Measurements from ENCODE around the gene ZNF462. TPM values are rescaled to one million over a fixed set of nuclear protein-coding genes. Genes with fewer than 3 reads are reported as not detected.

The ZNF462 gene
- total RNA-seq, 1 donor from 2014 or later = 8.2 TPM

- FAIRE-seq = no peak
- no peak for TF ChIP-seq CTCF (IDR thresholded peaks at IDR 0.05; ENCODE audit: insufficient read depth, low read length, severe bottlenecking)
- H3K27me3 ChIP-seq (ENCODE audit: control insufficient read depth, insufficient read depth, low read length) = peaks cover 2% of the 10 kb centered on the region
- no peak overlapping the region for H3K4me3 ChIP-seq (ENCODE audit: low read depth, low read length)
- peak; percentile 74 for DNase-seq (ENCODE audit: low read depth)
- no peaks in the 10 kb centered on the region for H3K36me3 ChIP-seq (ENCODE audit: control insufficient read depth, insufficient read depth, low read length)
Observed at GRCh38 chr9:107039542-107039941, 176.6 kb downstream of the ZNF462 start.

- no peak overlapping the region for H3K4me3 ChIP-seq (ENCODE audit: low read depth, low read length)
- no peaks in the 10 kb centered on the region for H3K27me3 ChIP-seq (ENCODE audit: control insufficient read depth, insufficient read depth, low read length)
- FAIRE-seq (no peak), DNase-seq (ENCODE audit: low read depth) (no peak)
- TF ChIP-seq CTCF (IDR thresholded peaks at IDR 0.05; ENCODE audit: insufficient read depth, low read length, severe bottlenecking) = no peak
- H3K36me3 ChIP-seq (ENCODE audit: control insufficient read depth, insufficient read depth, low read length) = no peaks in the 10 kb centered on the region
Observed at GRCh38 chr9:107042606-107043005, 179.6 kb downstream of the ZNF462 start.

DNA sequence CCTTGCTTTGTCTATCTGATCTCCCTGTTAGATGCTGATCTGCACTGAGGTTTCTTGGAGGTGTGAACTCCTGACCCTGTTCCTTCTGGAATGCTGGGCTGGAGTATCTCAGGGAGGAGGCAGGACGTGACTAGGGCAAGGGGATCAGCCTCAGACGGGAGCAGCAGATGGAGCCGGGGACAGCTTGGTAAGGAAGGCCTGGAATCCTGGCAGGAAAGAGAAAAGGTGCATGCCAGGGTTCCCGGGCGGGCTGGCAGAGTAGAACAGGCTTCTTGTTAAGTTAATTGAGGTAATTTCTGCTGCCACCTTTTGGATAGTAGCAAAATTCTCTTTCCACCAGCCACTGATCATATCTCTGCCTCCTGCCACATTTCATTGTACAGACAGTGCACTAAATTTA is 180.9 kb downstream of the ZNF462 start:
- no peak overlapping the region for H3K4me3 ChIP-seq (ENCODE audit: low read depth, low read length)
- no peak for DNase-seq (ENCODE audit: low read depth)
- no peak for TF ChIP-seq CTCF (IDR thresholded peaks at IDR 0.05; ENCODE audit: insufficient read depth, low read length, severe bottlenecking)
- H3K27me3 ChIP-seq (ENCODE audit: control insufficient read depth, insufficient read depth, low read length) = no peaks in the 10 kb centered on the region
- no peaks in the 10 kb centered on the region for H3K36me3 ChIP-seq (ENCODE audit: control insufficient read depth, insufficient read depth, low read length)
- FAIRE-seq = no peak

DNA sequence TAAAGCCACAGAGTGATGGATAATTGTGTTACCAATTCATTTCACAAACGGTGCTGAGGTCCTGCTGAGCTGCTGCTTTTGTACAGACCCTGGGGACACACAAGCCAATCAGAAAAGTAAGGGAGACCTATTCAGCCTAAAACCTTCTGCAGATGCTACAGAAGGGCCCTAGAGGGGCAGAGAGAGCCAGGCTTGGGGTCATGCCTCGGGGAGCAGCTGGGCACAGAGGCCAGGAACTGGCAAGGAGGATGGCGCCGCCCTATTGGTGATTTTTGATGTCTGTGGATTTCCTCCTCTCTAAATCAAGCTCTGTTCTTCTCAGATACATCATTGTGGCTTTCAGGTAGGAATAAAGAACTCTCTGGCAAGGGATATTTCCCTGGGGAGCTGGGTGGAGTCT is 181.9 kb downstream of the ZNF462 start:
- no peak for FAIRE-seq
- Histone ChIP-seq H3K36me3 (ENCODE audit: control insufficient read depth, insufficient read depth, low read length) (no peaks in the 10 kb centered on the region), H3K27me3 (ENCODE audit: control insufficient read depth, insufficient read depth, low read length) (no peaks in the 10 kb centered on the region)

GRCh38 chr9:107046692-107047091 is 183.7 kb downstream of the ZNF462 start:
- no peak for TF ChIP-seq CTCF (IDR thresholded peaks at IDR 0.05; ENCODE audit: insufficient read depth, low read length, severe bottlenecking)
- no peaks in the 10 kb centered on the region for H3K36me3 ChIP-seq (ENCODE audit: control insufficient read depth, insufficient read depth, low read length)
- FAIRE-seq (no peak), DNase-seq (ENCODE audit: low read depth) (no peak)
- peaks cover 1% of the 10 kb centered on the region for H3K27me3 ChIP-seq (ENCODE audit: control insufficient read depth, insufficient read depth, low read length)
- H3K4me3 ChIP-seq (ENCODE audit: low read depth, low read length) = no peak overlapping the region

More for the DNA sequence above, 181.9 kb downstream of the ZNF462 start:
- no peak for DNase-seq (ENCODE audit: low read depth)
- H3K4me3 ChIP-seq (ENCODE audit: low read depth, low read length) = no peak overlapping the region
- TF ChIP-seq CTCF (IDR thresholded peaks at IDR 0.05; ENCODE audit: insufficient read depth, low read length, severe bottlenecking) = peak; percentile 11

GRCh38 chr9:107049046-107049802 is 186.3 kb downstream of the ZNF462 start:
- H3K36me3 ChIP-seq (ENCODE audit: control insufficient read depth, insufficient read depth, low read length) = no peaks in the 10 kb centered on the region
- TF ChIP-seq CTCF (IDR thresholded peaks at IDR 0.05; ENCODE audit: insufficient read depth, low read length, severe bottlenecking) = no peak
- DNase-seq (ENCODE audit: low read depth) (no peak), FAIRE-seq (no peak)
- H3K27me3 ChIP-seq (ENCODE audit: control insufficient read depth, insufficient read depth, low read length) = peaks cover 1% of the 10 kb centered on the region
- H3K4me3 ChIP-seq (ENCODE audit: low read depth, low read length) = no peak overlapping the region
